Measurements from ENCODE around the gene NMRK1.

DNA sequence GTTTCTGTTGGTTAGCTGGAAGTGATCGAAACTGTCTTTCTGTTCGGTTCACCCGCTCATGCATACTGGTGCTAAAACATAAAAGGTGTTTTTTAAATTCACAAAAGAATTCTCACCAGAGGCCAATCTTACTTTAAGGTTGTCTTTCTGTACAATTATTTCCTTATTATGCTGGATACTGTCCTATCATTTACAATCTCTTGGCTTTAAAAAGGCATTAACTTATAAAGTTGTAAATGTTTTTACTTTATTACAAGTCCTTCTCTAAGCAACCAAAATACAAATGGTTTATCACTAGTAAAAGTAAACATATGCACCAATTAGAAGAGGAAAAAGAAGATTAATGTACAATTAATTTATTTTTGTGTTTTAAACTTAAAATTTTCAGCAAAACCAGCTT lies 70.6 kb downstream of the NMRK1 start:
- no peak for TF ChIP-seq CTCF (IDR thresholded peaks at IDR 0.05)
- TF ChIP-seq POLR2A (IDR thresholded peaks at IDR 0.05): no peak

All from testis (tissue), 2 donors.